Glomerular visceral epithelial cell (primary cell): ENCODE measurements around the gene GPLD1.

Source experiments
- DNase-seq: peaks from one replicate; pipeline ENCODE4 v3.0.0-alpha.2; 2016; ENCODE audit errors: extremely low spot score

Gene GPLD1

GRCh38 chr6:24381476-24382219 lies 107.7 kb downstream of the GPLD1 start:
- no peak for DNase-seq

- DNase-seq: no peak
Measured at GRCh38 chr6:24378473-24379097, 110.8 kb downstream of the GPLD1 start.
